ENCODE results near the gene OCA2.
"Not testable (repeated sequence)": the region's sequence is repeated elsewhere in the genome, so short reads cannot be mapped to it uniquely, and the experiment has no call there.

DNA sequence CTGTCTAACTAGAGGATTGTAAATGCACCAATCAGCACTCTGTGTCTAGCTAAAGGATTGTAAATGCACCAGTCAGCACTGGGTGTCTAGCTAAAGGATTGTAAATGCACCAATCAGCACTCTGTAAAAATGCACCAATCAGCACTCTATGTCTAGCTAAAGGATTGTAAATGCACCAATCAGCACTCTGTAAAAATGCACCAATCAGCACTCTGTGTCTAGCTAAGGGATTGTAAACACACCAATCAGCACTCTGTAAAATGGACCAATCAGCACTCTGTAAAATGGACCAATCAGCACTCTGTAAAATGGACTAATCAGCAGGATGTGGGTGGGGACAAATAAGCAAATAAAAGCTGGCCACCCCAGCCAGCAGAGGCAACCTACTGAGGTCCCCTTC lies 331.7 kb downstream of the OCA2 start:
- TF ChIP-seq RCOR1 (IDR thresholded peaks at IDR 0.05; ENCODE audit: insufficient replicate concordance, low read length); SMC3 (IDR thresholded peaks at IDR 0.05; ENCODE audit: low read depth, low read length); POLR2A (IDR thresholded peaks at IDR 0.05; ENCODE audit: low read depth, low read length); RFX5 (IDR thresholded peaks at IDR 0.05; ENCODE audit: low read depth, low read length); MXI1 (IDR thresholded peaks at IDR 0.05; ENCODE audit: borderline replicate concordance, low read depth, low read length); CEBPB (IDR thresholded peaks at IDR 0.05; ENCODE audit: low read depth, low read length): not testable (repeated sequence)
- TF ChIP-seq, protein P1, sequence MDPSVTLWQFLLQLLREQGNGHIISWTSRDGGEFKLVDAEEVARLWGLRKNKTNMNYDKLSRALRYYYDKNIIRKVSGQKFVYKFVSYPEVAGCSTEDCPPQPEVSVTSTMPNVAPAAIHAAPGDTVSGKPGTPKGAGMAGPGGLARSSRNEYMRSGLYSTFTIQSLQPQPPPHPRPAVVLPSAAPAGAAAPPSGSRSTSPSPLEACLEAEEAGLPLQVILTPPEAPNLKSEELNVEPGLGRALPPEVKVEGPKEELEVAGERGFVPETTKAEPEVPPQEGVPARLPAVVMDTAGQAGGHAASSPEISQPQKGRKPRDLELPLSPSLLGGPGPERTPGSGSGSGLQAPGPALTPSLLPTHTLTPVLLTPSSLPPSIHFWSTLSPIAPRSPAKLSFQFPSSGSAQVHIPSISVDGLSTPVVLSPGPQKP (IDR thresholded peaks at IDR 0.05; ENCODE audit: borderline replicate concordance, low read depth, low read length) = not testable (repeated sequence)
- TF ChIP-seq, protein P2, sequence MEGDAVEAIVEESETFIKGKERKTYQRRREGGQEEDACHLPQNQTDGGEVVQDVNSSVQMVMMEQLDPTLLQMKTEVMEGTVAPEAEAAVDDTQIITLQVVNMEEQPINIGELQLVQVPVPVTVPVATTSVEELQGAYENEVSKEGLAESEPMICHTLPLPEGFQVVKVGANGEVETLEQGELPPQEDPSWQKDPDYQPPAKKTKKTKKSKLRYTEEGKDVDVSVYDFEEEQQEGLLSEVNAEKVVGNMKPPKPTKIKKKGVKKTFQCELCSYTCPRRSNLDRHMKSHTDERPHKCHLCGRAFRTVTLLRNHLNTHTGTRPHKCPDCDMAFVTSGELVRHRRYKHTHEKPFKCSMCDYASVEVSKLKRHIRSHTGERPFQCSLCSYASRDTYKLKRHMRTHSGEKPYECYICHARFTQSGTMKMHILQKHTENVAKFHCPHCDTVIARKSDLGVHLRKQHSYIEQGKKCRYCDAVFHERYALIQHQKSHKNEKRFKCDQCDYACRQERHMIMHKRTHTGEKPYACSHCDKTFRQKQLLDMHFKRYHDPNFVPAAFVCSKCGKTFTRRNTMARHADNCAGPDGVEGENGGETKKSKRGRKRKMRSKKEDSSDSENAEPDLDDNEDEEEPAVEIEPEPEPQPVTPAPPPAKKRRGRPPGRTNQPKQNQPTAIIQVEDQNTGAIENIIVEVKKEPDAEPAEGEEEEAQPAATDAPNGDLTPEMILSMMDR (conservative IDR thresholded peaks at IDR 0.05; ENCODE audit: low read depth, low read length) = not testable (repeated sequence)
- TF ChIP-seq, protein P3, sequence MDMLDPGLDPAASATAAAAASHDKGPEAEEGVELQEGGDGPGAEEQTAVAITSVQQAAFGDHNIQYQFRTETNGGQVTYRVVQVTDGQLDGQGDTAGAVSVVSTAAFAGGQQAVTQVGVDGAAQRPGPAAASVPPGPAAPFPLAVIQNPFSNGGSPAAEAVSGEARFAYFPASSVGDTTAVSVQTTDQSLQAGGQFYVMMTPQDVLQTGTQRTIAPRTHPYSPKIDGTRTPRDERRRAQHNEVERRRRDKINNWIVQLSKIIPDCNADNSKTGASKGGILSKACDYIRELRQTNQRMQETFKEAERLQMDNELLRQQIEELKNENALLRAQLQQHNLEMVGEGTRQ (IDR thresholded peaks at IDR 0.05; ENCODE audit: low read depth, low read length) = not testable (repeated sequence)

All from IMR-90 (cell line).